GM12878 (cell line): ENCODE measurements around the gene CHCHD3. TPM values are rescaled to one million over a fixed set of nuclear protein-coding genes. Genes with fewer than 3 reads are reported as not detected.

Experiments
- ATAC-seq: fragments of 200-7000 bp; cut with Tn5 transposase; 3 replicates; pipeline ENCODE4 v1.9.1; 2020; ENCODE audit warnings: mild to moderate bottlenecking, moderate library complexity
- BruUV-seq: library from RNA; stranded (reverse); fragments of 400-500 nt; replicated peaks from 2 replicates; lab custom pipeline; 2021; lab: Mats Ljungman, UMichigan
- CTCF ChIA-PET: fragments of 300-600 bp; sonication (Branson Sonifier 250); formaldehyde crosslinking; extraction: SDS; loops from one replicate; lab custom pipeline; 2021; ENCODE audit warnings: inconsistent platforms; lab: Yijun Ruan, JAX
- POLR2A ChIA-PET: fragments of 350-600 bp; formaldehyde crosslinking; extraction: SDS; loops from one replicate; lab custom pipeline; 2021; ENCODE audit warnings: inconsistent platforms; lab: Charles Lee
- RAD21 ChIA-PET: fragments of 300-600 bp; sonication (Branson Sonifier 250); formaldehyde crosslinking; loops from one replicate; lab custom pipeline; 2023; ENCODE audit warnings: antibody characterized with exemption; ENCODE audit not compliant: unreplicated experiment; lab: Charles Lee
- SMC1A ChIA-PET: fragments of 300-600 bp; sonication (Branson Sonifier 250); formaldehyde crosslinking; loops from one replicate; lab custom pipeline; 2023; ENCODE audit not compliant: unreplicated experiment, uncharacterized antibody; lab: Charles Lee
- DNase-seq: peaks from one replicate; pipeline ENCODE4 v3.0.0-alpha.2; 2011; ENCODE audit warnings: low read depth, low spot score
- FAIRE-seq: peaks from 3 replicates; lab custom pipeline; 2011; peaks lifted over from hg19 to GRCh38; lab: Jason Lieb, UNC
- H2AFZ ChIP-seq: 2 replicates; pipeline ENCODE4 v1.6.0; 2011; ENCODE audit warnings: low read depth, low read length, control low read depth; ENCODE audit not compliant: control insufficient read depth
- H3K27ac ChIP-seq: 2 replicates; pipeline ENCODE4 v1.5.1; 2011; ENCODE audit warnings: control low read depth; ENCODE audit not compliant: control insufficient read depth, insufficient read depth
- H3K27me3 ChIP-seq, 2 experiments: replicated peaks in 1 of 2; 2 replicates each; pipeline versions ENCODE4 v1.6.0 to v1.6.1; 2011; ENCODE audit warnings: low read length in 1 of 2; ENCODE audit not compliant: control insufficient read depth in 2 of 2, insufficient read depth in 2 of 2
- H3K36me3 ChIP-seq, 2 experiments: 2 replicates each; pipeline ENCODE4 v1.5.1; 2011; ENCODE audit warnings: low read length in 1 of 2; ENCODE audit not compliant: control insufficient read depth in 2 of 2, insufficient read depth in 2 of 2
- H3K4me1 ChIP-seq: 2 replicates; pipeline ENCODE4 v1.6.1; 2011; ENCODE audit warnings: mild to moderate bottlenecking, low read length, moderate library complexity, mixed read lengths; ENCODE audit not compliant: control insufficient read depth, insufficient read depth
- H3K4me2 ChIP-seq: 2 replicates; pipeline ENCODE4 v1.6.0; 2011; ENCODE audit warnings: control low read depth; ENCODE audit not compliant: control insufficient read depth, insufficient read depth
- H3K4me3 ChIP-seq: fragments of 200-600 bp; sonication (generic); 2 replicates; pipeline ENCODE4 v1.5.1; 2016
- H3K79me2 ChIP-seq: 2 replicates; pipeline ENCODE4 v1.6.0; 2011; ENCODE audit warnings: low read length; ENCODE audit not compliant: control insufficient read depth, insufficient read depth
- H3K9ac ChIP-seq: 2 replicates; pipeline ENCODE4 v1.8.0; 2011; ENCODE audit warnings: low read length, control low read depth, mixed read lengths; ENCODE audit not compliant: control insufficient read depth, insufficient read depth
- H3K9me3 ChIP-seq: replicated peaks from 3 replicates; pipeline ENCODE4 v1.5.1; 2011; ENCODE audit warnings: mild to moderate bottlenecking, low read length; ENCODE audit not compliant: control insufficient read depth, insufficient read depth
- H4K20me1 ChIP-seq: 2 replicates; pipeline ENCODE4 v1.6.0; 2011; ENCODE audit not compliant: control insufficient read depth, insufficient read depth
- CUX1 ChIP-seq: IDR thresholded peaks from 2 replicates; pipeline ENCODE4 v1.6.1; 2012; ENCODE audit warnings: improper control_type of control experiment, low read depth, low read length; ENCODE audit not compliant: insufficient replicate concordance
- GATAD2B ChIP-seq: fragments of 450-650 bp; conservative IDR thresholded peaks from 2 replicates; pipeline ENCODE4 v1.6.1; 2017; ENCODE audit warnings: low read depth, mild to moderate bottlenecking, moderate library complexity
- MXI1 ChIP-seq: fragments of 150-350 bp; IDR thresholded peaks from 2 replicates; pipeline ENCODE4 v1.6.1; 2011; ENCODE audit warnings: low read depth, mild to moderate bottlenecking, inconsistent platforms, low read length, improper control_type of control experiment
- NKRF ChIP-seq: fragments of 450-650 bp; conservative IDR thresholded peaks from 2 replicates; pipeline ENCODE4 v1.6.1; 2017; ENCODE audit warnings: mild to moderate bottlenecking, moderate library complexity
- NR2C2 ChIP-seq: IDR thresholded peaks from 2 replicates; pipeline ENCODE4 v1.6.1; 2011; ENCODE audit warnings: borderline replicate concordance, low read depth; ENCODE audit not compliant: control insufficient read depth, insufficient read length
- ZZZ3 ChIP-seq: IDR thresholded peaks from 2 replicates; pipeline ENCODE4 v1.6.1; 2011; ENCODE audit warnings: low read depth; ENCODE audit not compliant: control insufficient read depth, insufficient read length
- WGBS: methylation state at CpG from one replicate; pipeline ENCODE4 v1.1.6; 2016; ENCODE audit warnings: low lambda C conversion rate; ENCODE audit not compliant: insufficient replicate concordance, insufficient coverage; ENCODE audit errors: missing lambda C conversion rate; 5-methylcytosine and 5-hydroxymethylcytosine counted together
- in situ Hi-C: fragments of 300-500 bp; cut with MboI; formaldehyde crosslinking; loops from 9 replicates; pipeline ENCODE4 v1.14.3; 2018; ENCODE audit warnings: mixed read lengths
- intact Hi-C: fragments of 100-400 bp; cut with micrococcal nuclease; formaldehyde crosslinking; loops from one replicate; pipeline ENCODE4 v1.14.2; 2022; ENCODE audit not compliant: unreplicated experiment
- polyA plus RNA-seq, 11 experiments: library from polyadenylated mRNA; depleted of rRNA in 4 of 11; unstranded in 6 of 11; stranded (reverse) in 5 of 11; fragments of >200 nt; fragmentation: Nextera tagmentation in 4 of 11; fragmentation: Illumina TruSeq in 1 of 11; extraction: Ambion mirVana in 4 of 11; extraction: Trizol in 1 of 11; gene quantifications; 1 replicate in 1 of 11; 2 replicates in 10 of 11; pipeline versions ENCODE4 v1.2.1 to v1.2.3, GENCODE V29; 2011 to 2016; ENCODE audit warnings: inconsistent platforms in 2 of 11, missing spikeins in 2 of 11, low read depth in 1 of 11
- total RNA-seq, 4 experiments: library from RNA; depleted of rRNA in 3 of 4; stranded (reverse); fragments of >200 nt in 3 of 4; fragmentation: Illumina TruSeq in 1 of 4; extraction: Trizol in 1 of 4; gene quantifications; 2 replicates each; pipeline versions ENCODE4 v1.2.1 to v1.2.3, GENCODE V29; 2013 to 2021

Gene CHCHD3
- total and polyA plus RNA-seq, 10 of the 15 experiments (the other 5 are each of a cell fraction or from before 2014, with no cell fraction given) = 38.3 to 178 (median 96.2) TPM

GRCh38 chr7:132766660-132767059 is 315.2 kb downstream of the CHCHD3 start (continued):
- TF ChIP-seq NKRF (no peak), GATAD2B (no peak)

GRCh38 chr7:132765861-132766260 is 316.0 kb downstream of the CHCHD3 start:
- H3K4me3 ChIP-seq = no peak overlapping the region
- no peaks in the 10 kb centered on the region; the same call in 1 of the 3 replicates for H3K9me3 ChIP-seq
- no TSS peak for BruUV-seq
- intact Hi-C loops = no loop called here
- H3K27me3 ChIP-seq = no peaks in the 10 kb centered on the region; a peak in 1 of 4 replicates
- H3K9ac ChIP-seq = no peak overlapping the region
- H3K27ac ChIP-seq = no peak overlapping the region
- in situ Hi-C loops = no loop called here
- H3K4me1 ChIP-seq = no peaks in the 10 kb centered on the region
- DNase-seq (no peak), FAIRE-seq (no peak), ATAC-seq (no peak)
- no peaks in the 10 kb centered on the region for H4K20me1 ChIP-seq
- ChIA-PET POLR2A (no interaction called here), CTCF (no interaction called here), SMC1A (no interaction called here), RAD21 (no interaction called here)
- 55% methylated on average over 11 of the region's 11 CpGs for WGBS
- no peak overlapping the region for H3K4me2 ChIP-seq
- no peaks in the 10 kb centered on the region for H3K79me2 ChIP-seq
- H3K36me3 ChIP-seq = no peaks in the 10 kb centered on the region
- TF ChIP-seq NR2C2 (no peak), MXI1 (no peak), ZZZ3 (no peak), CUX1 (no peak)
- H2AFZ ChIP-seq = no peak overlapping the region
